Activated T-cell treated with anti-CD3 and anti-CD28 coated beads for 48 hours (primary cell): ENCODE data around the gene ETV5.
"Not testable (repeated sequence)": the region's sequence is repeated elsewhere in the genome, so short reads cannot be mapped to it uniquely, and the experiment has no call there.

Experiments
- DNase-seq: peaks from one replicate; pipeline ENCODE4 v3.0.0-alpha.2; 2020; ENCODE audit warnings: low read depth

ETV5 gene

GRCh38 chr3:186021673-186022362 is 87.1 kb downstream of the ETV5 start:
- no peak for DNase-seq

GRCh38 chr3:186021250-186021649 is 87.6 kb downstream of the ETV5 start:
- not testable (repeated sequence) for DNase-seq

- not testable (repeated sequence) for DNase-seq
These were observed 89.6 kb downstream of the ETV5 start for GRCh38 chr3:186019288-186019687.

GRCh38 chr3:186014866-186015265 is 94.0 kb downstream of the ETV5 start:
- DNase-seq = no peak

GRCh38 chr3:186013312-186013711 is 95.6 kb downstream of the ETV5 start:
- no peak for DNase-seq

GRCh38 chr3:186012137-186012536 is 96.8 kb downstream of the ETV5 start:
- no peak for DNase-seq

- DNase-seq = no peak
These were observed 104.2 kb downstream of the ETV5 start for GRCh38 chr3:186004671-186005070.

GRCh38 chr3:186004209-186004608 is 104.7 kb downstream of the ETV5 start:
- DNase-seq = no peak

GRCh38 chr3:186003610-186004009 is 105.3 kb downstream of the ETV5 start:
- no peak for DNase-seq

- no peak for DNase-seq
These were observed 105.9 kb downstream of the ETV5 start for GRCh38 chr3:186002884-186003472.

GRCh38 chr3:186001842-186002241 is 107.0 kb downstream of the ETV5 start:
- no peak for DNase-seq

GRCh38 chr3:185999221-185999620 is 109.7 kb downstream of the ETV5 start:
- no peak for DNase-seq

GRCh38 chr3:185998136-185998535 is 110.8 kb downstream of the ETV5 start:
- DNase-seq = no peak

- DNase-seq = no peak
These were observed 111.8 kb downstream of the ETV5 start for GRCh38 chr3:185997130-185997529.
